HepG2 (cell line): ENCODE results near the gene ZBTB7C. TPM values are rescaled to one million over a fixed set of nuclear protein-coding genes. Genes with fewer than 3 reads are reported as not detected.

Source experiments
- ATAC-seq: fragments of 200-7000 bp; cut with Tn5 transposase; 3 replicates; pipeline ENCODE4 v1.9.1; 2020; ENCODE audit warnings: mild to moderate bottlenecking, moderate library complexity
- BruUV-seq: library from RNA; stranded (reverse); fragments of 400-500 nt; replicated peaks from 2 replicates; lab custom pipeline; 2021; lab: Mats Ljungman, UMichigan
- CTCF ChIA-PET: fragments of 300-600 bp; formaldehyde crosslinking; extraction: SDS; loops from one replicate; lab custom pipeline; 2021; ENCODE audit warnings: low total read pairs, inconsistent platforms, low intra/inter-chr PET ratio; lab: Yijun Ruan, JAX
- POLR2A ChIA-PET: fragments of 350-600 bp; sonication (Branson Sonifier 250); formaldehyde crosslinking; loops from one replicate; lab custom pipeline; 2020; ENCODE audit warnings: antibody characterized with exemption, inconsistent platforms; lab: Yijun Ruan, JAX
- DNase-seq: peaks from one replicate; pipeline ENCODE4 v3.0.0-alpha.2; 2015; ENCODE audit warnings: low spot score
- FAIRE-seq: peaks from 3 replicates; lab custom pipeline; 2011; peaks lifted over from hg19 to GRCh38; lab: Jason Lieb, UNC
- H2AFZ ChIP-seq: one replicate; pipeline ENCODE4 v1.6.1; 2011; ENCODE audit warnings: low read length, inconsistent platforms
- H3K27ac ChIP-seq: fragments of 300-600 bp; 3 replicates; pipeline ENCODE4 v1.8.0; 2011; ENCODE audit warnings: mixed run types, mild to moderate bottlenecking, mixed read lengths, low read length, inconsistent platforms; ENCODE audit not compliant: insufficient read depth; ENCODE audit errors: extremely low read length
- H3K27me3 ChIP-seq, 2 experiments: fragments of 200-600 bp in 1 of 2; 2 replicates in 1 of 2; 3 replicates in 1 of 2; pipeline versions ENCODE4 v1.6.0 to v1.8.0; 2011; ENCODE audit warnings: low read length in 2 of 2, mild to moderate bottlenecking in 2 of 2, moderate library complexity in 2 of 2, inconsistent platforms in 1 of 2; ENCODE audit not compliant: insufficient read depth in 2 of 2, control insufficient read depth in 1 of 2
- H3K36me3 ChIP-seq, 2 experiments: fragments of 200-600 bp in 1 of 2; replicated peaks in 1 of 2; 2 replicates in 1 of 2; 3 replicates in 1 of 2; pipeline versions ENCODE4 v1.5.1 to v1.8.0; 2011; ENCODE audit warnings: low read length in 2 of 2, inconsistent platforms in 1 of 2; ENCODE audit not compliant: insufficient read depth in 2 of 2, control insufficient read depth in 1 of 2
- H3K4me1 ChIP-seq: 2 replicates; pipeline ENCODE4 v1.5.1; 2012; ENCODE audit warnings: low read length, inconsistent platforms; ENCODE audit not compliant: insufficient read depth
- H3K4me2 ChIP-seq: 2 replicates; pipeline ENCODE4 v1.6.0; 2011; ENCODE audit warnings: low read depth, low read length, inconsistent platforms
- H3K4me3 ChIP-seq, 3 experiments: fragments of 200-600 bp in 1 of 3; sonication (generic), shearing (Covaris generic) in 1 of 3; replicated peaks in 1 of 3; 2 replicates each; pipeline ENCODE4 v1.5.1; 2011 to 2016; ENCODE audit warnings: low read length in 3 of 3, inconsistent platforms in 2 of 3, low read depth in 2 of 3, mild to moderate bottlenecking in 2 of 3, control low read depth in 1 of 3, mixed read lengths in 1 of 3; ENCODE audit not compliant: insufficient read depth in 1 of 3
- H3K79me2 ChIP-seq: one replicate; pipeline ENCODE4 v1.6.1; 2011; ENCODE audit warnings: low read length, inconsistent platforms; ENCODE audit not compliant: insufficient read depth
- H3K9ac ChIP-seq: 2 replicates; pipeline ENCODE4 v1.6.0; 2011; ENCODE audit warnings: mild to moderate bottlenecking, low read depth, low read length, inconsistent platforms; ENCODE audit not compliant: insufficient read depth
- H3K9me3 ChIP-seq: 2 replicates; pipeline ENCODE4 v1.5.1; 2012; ENCODE audit warnings: mild to moderate bottlenecking, low read length
- H4K20me1 ChIP-seq: 2 replicates; pipeline ENCODE4 v1.6.0; 2011; ENCODE audit warnings: inconsistent platforms, mild to moderate bottlenecking, low read length, moderate library complexity; ENCODE audit not compliant: insufficient read depth
- DNMT3B ChIP-seq: conservative IDR thresholded peaks from 2 replicates; pipeline ENCODE4 v1.6.1; 2016; ENCODE audit warnings: missing biosample characterization, control low read depth
- NAIF1 ChIP-seq: sonication (generic); formaldehyde crosslinking; IDR thresholded peaks from 2 replicates; pipeline ENCODE4 v1.5.0; 2020; ENCODE audit warnings: mild to moderate bottlenecking, missing genetic modification reagents, borderline replicate concordance
- NFE2L2 ChIP-seq: fragments of 150-350 bp; IDR thresholded peaks from 2 replicates; pipeline ENCODE4 v1.6.1; 2014; ENCODE audit warnings: low read length
- ONECUT2 ChIP-seq: sonication (generic); formaldehyde crosslinking; IDR thresholded peaks from 2 replicates; pipeline ENCODE4 v1.4.0; 2020; ENCODE audit warnings: missing genetic modification reagents
- SMYD3 ChIP-seq: sonication (generic); formaldehyde crosslinking; IDR thresholded peaks from 2 replicates; pipeline ENCODE4 v1.8.1; 2023; ENCODE audit warnings: mild to moderate bottlenecking, missing genetic modification reagents
- SRSF9 ChIP-seq: fragments of 200-400 bp; formaldehyde crosslinking; IDR thresholded peaks from 2 replicates; pipeline ENCODE4 v1.6.1; 2018; ENCODE audit warnings: borderline replicate concordance, mild to moderate bottlenecking, low read depth, low read length; ENCODE audit not compliant: insufficient read depth, poor library complexity, severe bottlenecking
- ZNF770 ChIP-seq: sonication (generic); formaldehyde crosslinking; IDR thresholded peaks from 2 replicates; pipeline ENCODE4 v1.5.0; 2020; ENCODE audit warnings: mild to moderate bottlenecking, missing genetic modification reagents
- WGBS: methylation state at CpG from one replicate; pipeline ENCODE4 v1.1.6; 2017; ENCODE audit warnings: low lambda C conversion rate; 5-methylcytosine and 5-hydroxymethylcytosine counted together
- in situ Hi-C: cut with HindIII; loops from 2 replicates; pipeline ENCODE4 v1.10.0; 2017; ENCODE audit warnings: low pct_unique_long_range_greater_than_20kb; ENCODE audit not compliant: extremely low pct_ligation_motif_present
- intact Hi-C: fragments of 100-400 bp; cut with micrococcal nuclease; formaldehyde crosslinking; loops from one replicate; pipeline ENCODE4 v1.10.0; 2022; ENCODE audit not compliant: unreplicated experiment
- polyA plus RNA-seq, 8 experiments: library from polyadenylated mRNA; depleted of rRNA in 3 of 8; stranded (reverse) in 7 of 8; unstranded in 1 of 8; fragments of >200 nt; fragmentation: Illumina TruSeq in 4 of 8; extraction: Trizol in 4 of 8; gene quantifications; 2 replicates each; pipeline versions ENCODE4 v1.2.1 to v1.2.3, GENCODE V29; 2011 to 2016; ENCODE audit warnings: low read depth in 4 of 8, missing spikeins in 1 of 8, mixed read lengths in 1 of 8; ENCODE audit not compliant: insufficient read depth in 1 of 8
- total RNA-seq, 5 experiments: library from RNA; depleted of rRNA; stranded (reverse); fragments of >200 nt; fragmentation: Illumina TruSeq; extraction: Trizol; gene quantifications; 2 replicates each; pipeline ENCODE4 v1.2.3, GENCODE V29; 2016; ENCODE audit warnings: low read depth in 1 of 5

The ZBTB7C gene
- total and polyA plus RNA-seq, 2 of the 13 experiments (the other 11 are each of a cell fraction or from before 2014, with no cell fraction given) = 0.01 to 0.04 TPM

GRCh38 chr18:48181857-48182256 lies 227.3 kb downstream of the ZBTB7C start:
- no peaks in the 10 kb centered on the region for H3K9me3 ChIP-seq
- H2AFZ ChIP-seq = no peak overlapping the region
- peaks cover 9% of the 10 kb centered on the region; the same call in 1 of the 2 replicates for H3K4me1 ChIP-seq
- in situ Hi-C loops = no loop called here
- H3K9ac ChIP-seq = no peak overlapping the region
- H3K27ac ChIP-seq = no peak overlapping the region
- no peak overlapping the region for H3K4me3 ChIP-seq
- no peak for DNase-seq
- peaks cover 4 to 12% of the 10 kb centered on the region in 2 experiments; a peak in 4 of 5 replicates for H3K27me3 ChIP-seq
- CTCF ChIA-PET = no interaction called here
- H3K79me2 ChIP-seq = no peaks in the 10 kb centered on the region
- FAIRE-seq = no peak
- no peak for TF ChIP-seq SMYD3
- no peak for TF ChIP-seq NFE2L2
- TF ChIP-seq ONECUT2 (CRISPR knock-in tag) = no peak
- no peak for TF ChIP-seq ZNF770
- no peak for TF ChIP-seq SRSF9
- no peak for TF ChIP-seq NAIF1
- no peak for TF ChIP-seq DNMT3B
- intact Hi-C loops = no loop called here
- no peaks in the 10 kb centered on the region for H4K20me1 ChIP-seq
- no peak for ATAC-seq
- H3K4me2 ChIP-seq = no peak overlapping the region
- no peaks in the 10 kb centered on the region for H3K36me3 ChIP-seq
- 41% methylated on average over 4 of the region's 4 CpGs for WGBS
- no TSS peak for BruUV-seq
- POLR2A ChIA-PET = no interaction called here
